Kidney tubule cell (primary cell): ENCODE measurements around the gene TXNL4A.
"Not testable (repeated sequence)": the region's sequence is repeated elsewhere in the genome, so short reads cannot be mapped to it uniquely, and the experiment has no call there.

Experiments used
- DNase-seq: peaks from one replicate; pipeline ENCODE4 v3.0.0-alpha.2; 2018; ENCODE audit warnings: low spot score

Gene TXNL4A

GRCh38 chr18:79964330-79965118 is 23.8 kb downstream of the TXNL4A start, which contains the start of gene HSBP1L1:
HSBP1L1 (plus strand) TSS chr18:79964643; CDS start chr18:79964736, 93 bp downstream.
- DNase-seq: peak; percentile 83

GRCh38 chr18:79963658-79964329 is 24.6 kb downstream of the TXNL4A start:
- no peak for DNase-seq

GRCh38 chr18:79962835-79963657 is 25.3 kb downstream of the TXNL4A start:
- DNase-seq: no peak

- DNase-seq: peak; percentile 33
Measured at GRCh38 chr18:79962311-79962710, 26.1 kb downstream of the TXNL4A start.

GRCh38 chr18:79961527-79962291 is 26.7 kb downstream of the TXNL4A start:
- DNase-seq: no peak

- DNase-seq: no peak
Measured at GRCh38 chr18:79960921-79961526, 27.3 kb downstream of the TXNL4A start.

GRCh38 chr18:79960161-79960801 is 28.1 kb downstream of the TXNL4A start:
- not testable (repeated sequence) for DNase-seq

- no peak for DNase-seq
Measured at GRCh38 chr18:79958981-79959380, 29.4 kb downstream of the TXNL4A start.

GRCh38 chr18:79956276-79956675 is 32.1 kb downstream of the TXNL4A start:
- DNase-seq: no peak

GRCh38 chr18:79955302-79956075 is 32.9 kb downstream of the TXNL4A start:
- no peak for DNase-seq

GRCh38 chr18:79954791-79955190 is 33.6 kb downstream of the TXNL4A start:
- no peak for DNase-seq

- peak; percentile 52 for DNase-seq
Measured at GRCh38 chr18:79953971-79954651, 34.3 kb downstream of the TXNL4A start.

- no peak for DNase-seq
Measured at GRCh38 chr18:79952996-79953559, 35.3 kb downstream of the TXNL4A start.

GRCh38 chr18:79952456-79952995 is 35.8 kb downstream of the TXNL4A start:
- DNase-seq: no peak

GRCh38 chr18:79951545-79952455 is 36.6 kb downstream of the TXNL4A start, which contains the start of gene SLC66A2:
SLC66A2 (minus strand) TSS chr18:79951653; CDS start chr18:79950926, 727 bp downstream.
- DNase-seq: peak; percentile 87

GRCh38 chr18:79950515-79951341 is 37.6 kb downstream of the TXNL4A start:
- DNase-seq: peak; percentile 43
